Ovary (tissue), 9 donors: Measurements from ENCODE around the gene TCEA2. TPM values are rescaled to one million over a fixed set of nuclear protein-coding genes. Genes with fewer than 3 reads are reported as not detected.

ENCODE experiments used
- DNase-seq, 5 donors: peaks; one replicate each; pipeline ENCODE4 v3.0.0-alpha.2; 2019 to 2020
- H3K27ac ChIP-seq, 2 donors: fragments of 200-600 bp; one replicate each; pipeline versions ENCODE4 v1.5.1 to v1.8.0; 2019 to 2022
- H3K27me3 ChIP-seq: fragments of 200-600 bp; one replicate; pipeline ENCODE4 v1.8.0; 2022
- H3K36me3 ChIP-seq: fragments of 200-600 bp; sonication (generic); one replicate; pipeline ENCODE4 v1.5.1; 2019
- H3K4me1 ChIP-seq: one replicate; pipeline ENCODE4 v1.8.1; 2013; ENCODE audit warnings: mild to moderate bottlenecking, moderate library complexity; ENCODE audit not compliant: insufficient read depth
- H3K4me3 ChIP-seq: fragments of 200-600 bp; sonication (generic); one replicate; pipeline ENCODE4 v1.5.1; 2017
- H3K9me3 ChIP-seq, 2 donors: fragments of 200-600 bp in 1 of 2; sonication (generic) in 1 of 2; one replicate each; pipeline versions ENCODE4 v1.5.1 to v1.8.1; 2013 to 2019; ENCODE audit warnings: mild to moderate bottlenecking in 1 of 2, moderate library complexity in 1 of 2
- EP300 ChIP-seq: sonication (generic); formaldehyde crosslinking; IDR thresholded peaks from one replicate; pipeline ENCODE4 v1.6.1; 2017; ENCODE audit warnings: antibody characterized with exemption
- POLR2A ChIP-seq: fragments of 450-650 bp; IDR thresholded peaks from one replicate; pipeline ENCODE4 v1.6.1; 2017; ENCODE audit warnings: antibody characterized with exemption, mild to moderate bottlenecking, moderate library complexity
- WGBS, 3 donors: extraction: QIAGEN DNeasy Blood & Tissue Kit in 1 of 3; methylation state at CpG; one replicate each; pipeline versions ENCODE4 v1.1.5 to v1.1.7; 2013 to 2017; 5-methylcytosine and 5-hydroxymethylcytosine counted together
- intact Hi-C, 4 donors: fragments of 100-400 bp; cut with DNase I; formaldehyde crosslinking; loops; one replicate each; pipeline versions ENCODE4 v1.11.0 to v1.15.1; 2022 to 2023
- polyA plus RNA-seq, 2 donors: library from polyadenylated mRNA; stranded (reverse); fragments of 200-250 nt in 1 of 2; fragments of 350-450 nt in 1 of 2; fragmentation: Illumina TruSeq in 1 of 2; extraction: RNeasy Lipid Tissue Mini Kit (QIAGEN cat#74804) in 1 of 2; gene quantifications; one replicate each; pipeline ENCODE4 v1.2.3, GENCODE V29; 2013 to 2014
- total RNA-seq, 7 donors: library from RNA; depleted of rRNA in 2 of 7; stranded (reverse); fragments of >200 nt in 2 of 7; fragmentation: NEBNext Ultra II Directional in 3 of 7; extraction: Animal tissue kit (Norgen Biotek cat#: 25700) in 3 of 7; gene quantifications; one replicate each; pipeline versions ENCODE4 v1.1.0 to v1.2.4, GENCODE V29; 2016 to 2023
- TF ChIP-seq, protein P1 (sequence below), 3 donors: fragments of 450-650 bp in 2 of 3; fragments of 200-600 bp in 1 of 3; IDR thresholded peaks; one replicate each; pipeline versions ENCODE4 v1.5.1 to v1.8.0; 2016 to 2022; ENCODE audit warnings: antibody characterized with exemption in 3 of 3, mild to moderate bottlenecking in 1 of 3
- donor health status: DM: no; HTN: no; CAD: no; lungs with moderate emphysema.
- donor health status: DM: no; HTN: no; CAD: no.
- donor health status: Bipolar disorder and iron deficiency.
- donor health status: DM: yes; HTN: yes; CAD: no.
- donor health status: DM: no; HTN: no; CAD: no.
- donor health status: DM: yes; HTN: yes; CAD: no.

The TCEA2 gene
- total and polyA plus RNA-seq, 9 donors: 20.0 to 93.5 (median 71.9) TPM

DNA sequence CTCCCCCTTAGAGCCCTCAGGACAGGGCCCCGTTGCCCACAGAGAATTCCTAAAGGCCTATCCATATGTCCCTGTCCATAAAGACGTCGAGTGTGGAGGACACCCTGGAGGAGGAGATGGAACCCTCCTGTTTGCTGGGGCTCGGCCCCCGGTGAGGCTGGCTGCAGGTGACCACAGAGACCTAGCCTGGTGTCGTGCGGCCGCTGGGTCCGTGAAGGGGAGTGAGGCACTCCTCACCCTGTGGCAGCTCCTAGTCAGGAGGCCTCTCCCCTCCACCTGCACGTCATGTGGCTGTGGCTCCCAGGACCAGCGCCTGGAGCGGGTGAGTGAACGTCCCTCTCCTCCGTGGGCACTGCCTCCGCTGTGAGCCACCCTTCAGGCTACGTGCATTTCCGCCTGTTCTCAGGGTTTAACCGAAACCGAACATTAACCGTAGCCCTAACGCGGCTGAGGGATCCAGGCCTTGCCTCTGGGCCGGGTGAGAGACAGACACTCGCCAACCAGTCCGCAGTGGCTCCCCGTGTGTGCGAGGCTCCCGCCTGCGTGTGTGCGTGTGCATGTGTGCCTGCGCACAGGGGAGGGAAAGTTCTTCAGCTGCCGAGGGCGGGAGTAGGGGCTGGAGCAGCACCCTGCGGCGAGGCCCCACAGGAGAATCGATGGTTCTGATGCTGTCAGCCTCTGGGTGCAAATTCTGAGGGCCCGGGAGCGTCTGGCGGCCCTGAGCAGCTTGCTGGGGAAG lies 5.9 kb upstream of the TCEA2 start:
- no peak for DNase-seq
- Histone ChIP-seq H3K9me3 (no peaks in the 10 kb centered on the region), H3K36me3 (no peaks in the 10 kb centered on the region), H3K4me3 (no peak overlapping the region), H3K4me1 (no peaks in the 10 kb centered on the region), H3K27me3 (no peaks in the 10 kb centered on the region), H3K27ac (no peak overlapping the region)
- intact Hi-C loops: no loop called here
- TF ChIP-seq, protein P1, sequence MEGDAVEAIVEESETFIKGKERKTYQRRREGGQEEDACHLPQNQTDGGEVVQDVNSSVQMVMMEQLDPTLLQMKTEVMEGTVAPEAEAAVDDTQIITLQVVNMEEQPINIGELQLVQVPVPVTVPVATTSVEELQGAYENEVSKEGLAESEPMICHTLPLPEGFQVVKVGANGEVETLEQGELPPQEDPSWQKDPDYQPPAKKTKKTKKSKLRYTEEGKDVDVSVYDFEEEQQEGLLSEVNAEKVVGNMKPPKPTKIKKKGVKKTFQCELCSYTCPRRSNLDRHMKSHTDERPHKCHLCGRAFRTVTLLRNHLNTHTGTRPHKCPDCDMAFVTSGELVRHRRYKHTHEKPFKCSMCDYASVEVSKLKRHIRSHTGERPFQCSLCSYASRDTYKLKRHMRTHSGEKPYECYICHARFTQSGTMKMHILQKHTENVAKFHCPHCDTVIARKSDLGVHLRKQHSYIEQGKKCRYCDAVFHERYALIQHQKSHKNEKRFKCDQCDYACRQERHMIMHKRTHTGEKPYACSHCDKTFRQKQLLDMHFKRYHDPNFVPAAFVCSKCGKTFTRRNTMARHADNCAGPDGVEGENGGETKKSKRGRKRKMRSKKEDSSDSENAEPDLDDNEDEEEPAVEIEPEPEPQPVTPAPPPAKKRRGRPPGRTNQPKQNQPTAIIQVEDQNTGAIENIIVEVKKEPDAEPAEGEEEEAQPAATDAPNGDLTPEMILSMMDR (IDR thresholded peaks at IDR 0.05): no peak
- no peak for TF ChIP-seq EP300
- 55 to 66% (median 62%) methylated on average over 38 to 39 of the region's 39 CpGs for WGBS, 3 donors

DNA sequence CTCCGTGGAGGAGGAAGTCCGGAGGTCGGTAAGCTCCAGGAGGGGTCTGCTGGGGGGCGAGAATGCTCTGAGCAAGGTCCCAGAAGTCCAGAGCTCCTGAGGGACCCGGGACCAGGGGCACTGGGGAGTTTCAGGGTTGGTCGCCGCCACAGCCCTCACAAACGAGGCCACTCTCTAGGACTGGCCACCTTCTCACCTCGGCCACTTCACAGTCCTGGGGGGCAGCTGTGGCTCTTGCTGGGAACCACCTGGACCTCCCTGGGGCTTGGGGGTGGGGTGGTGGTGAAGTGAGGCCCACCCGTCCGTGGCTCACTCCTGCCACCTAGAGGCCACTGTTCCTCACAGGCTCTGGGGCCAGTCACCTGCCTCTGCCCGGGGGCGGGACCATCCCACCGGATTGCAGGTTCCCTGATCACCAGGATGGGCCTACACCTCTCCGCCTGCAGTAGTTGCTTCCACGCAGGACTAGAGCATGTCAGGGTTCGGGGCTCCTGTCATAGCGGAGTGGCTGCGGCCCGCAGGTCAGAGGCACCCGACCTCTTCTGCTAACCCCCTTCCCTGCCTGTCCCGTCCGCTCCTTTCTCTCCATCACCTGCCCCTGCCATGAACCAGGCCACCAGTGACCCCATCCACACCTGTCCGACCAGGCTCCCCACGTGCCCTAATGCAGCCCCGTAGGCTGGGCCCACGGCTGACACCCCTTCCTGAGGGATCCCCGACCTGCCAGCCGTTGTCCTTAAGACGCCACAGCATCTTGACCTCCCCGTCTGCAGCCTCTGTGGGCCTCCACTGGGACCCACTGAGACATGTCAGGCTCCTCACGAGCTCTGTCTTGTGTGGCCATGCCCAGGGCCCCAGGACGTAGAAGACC lies 5.1 kb upstream of the TCEA2 start:
- Histone ChIP-seq H3K9me3 (no peaks in the 10 kb centered on the region), H3K36me3 (no peaks in the 10 kb centered on the region), H3K27me3 (no peaks in the 10 kb centered on the region), H3K27ac (no peak overlapping the region), H3K4me3 (no peak overlapping the region), H3K4me1 (peaks cover 2% of the 10 kb centered on the region)
- intact Hi-C loops: no loop called here
- no peak for TF ChIP-seq EP300
- TF ChIP-seq, protein P1 (IDR thresholded peaks at IDR 0.05): peak; percentile 23 to 66 (median 50)
- WGBS, 3 donors: 29 to 39% (median 34%) methylated on average over 32 to 33 of the region's 33 CpGs
- DNase-seq: peak; percentile 46 to 78 (median 73)

DNA sequence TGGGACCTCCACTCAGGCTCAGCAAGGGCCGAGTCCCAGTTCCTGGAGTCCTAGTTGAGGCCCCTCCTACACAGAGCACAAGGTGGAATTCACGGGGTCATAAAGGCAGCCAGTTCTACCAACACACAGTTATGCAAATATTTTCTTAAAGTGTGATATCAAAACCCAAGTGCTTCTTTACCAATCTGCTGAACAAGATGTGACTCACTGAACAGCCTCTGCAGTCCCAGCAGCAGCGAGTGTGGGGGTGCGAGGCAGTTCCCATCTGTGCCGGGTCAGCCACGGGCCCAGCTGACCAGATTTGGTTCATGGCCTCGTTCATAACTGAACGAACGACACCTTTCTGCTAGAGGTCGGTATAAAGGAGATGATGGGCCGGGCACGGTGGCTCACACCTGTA lies 4.5 kb upstream of the TCEA2 start:
- no peak overlapping the region for H3K4me3 ChIP-seq
- H3K27me3 ChIP-seq: no peaks in the 10 kb centered on the region
- H3K27ac ChIP-seq: no peak overlapping the region
- no peaks in the 10 kb centered on the region for H3K36me3 ChIP-seq
- WGBS, 3 donors: 53 to 66% (median 56%) methylated on average over 12 of the region's 12 CpGs
- peaks cover 2% of the 10 kb centered on the region for H3K4me1 ChIP-seq
- no peak for DNase-seq
- intact Hi-C loops: no loop called here
- TF ChIP-seq POLR2A (no peak), EP300 (no peak)
- TF ChIP-seq, protein P1 (IDR thresholded peaks at IDR 0.05): no peak
- no peaks in the 10 kb centered on the region for H3K9me3 ChIP-seq

DNA sequence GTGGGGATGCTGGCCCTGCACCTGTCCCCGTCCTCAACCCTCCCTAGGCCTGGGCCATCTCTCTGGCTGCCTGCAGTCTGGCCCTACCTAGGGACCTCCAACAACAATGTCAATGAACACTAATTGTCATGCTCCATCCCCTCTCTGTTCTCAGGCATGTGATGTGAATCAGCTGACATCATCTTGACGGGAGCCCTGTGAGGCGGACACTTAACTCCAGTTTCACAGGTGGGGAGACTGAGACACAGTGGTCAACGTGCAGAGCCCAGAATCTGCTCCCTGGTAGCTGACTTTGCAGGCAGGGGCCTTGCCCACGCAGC lies 762 bp upstream of the TCEA2 start:
- 31 to 45% (median 38%) methylated on average over 5 of the region's 5 CpGs for WGBS, 3 donors
- H3K4me1 ChIP-seq: peaks cover 4% of the 10 kb centered on the region
- no peaks in the 10 kb centered on the region for H3K36me3 ChIP-seq
- H3K27ac ChIP-seq: peak overlapping the region in 1 of 2 donors; percentile 75
- no peaks in the 10 kb centered on the region for H3K27me3 ChIP-seq
- peak overlapping the region; percentile 69 for H3K4me3 ChIP-seq
- intact Hi-C loops: no loop called here
- TF ChIP-seq, protein P1 (IDR thresholded peaks at IDR 0.05): no peak
- TF ChIP-seq EP300 (no peak), POLR2A (no peak)
- H3K9me3 ChIP-seq: no peaks in the 10 kb centered on the region
- DNase-seq: no peak
